Liver (tissue), 9 donors: ENCODE results near the gene MAGI1. TPM values are rescaled to one million over a fixed set of nuclear protein-coding genes. Genes with fewer than 3 reads are reported as not detected.

ENCODE experiments used
- DNase-seq: peaks from one replicate; pipeline ENCODE4 v3.0.0-alpha.2; 2017; ENCODE audit warnings: low spot score
- H3K27ac ChIP-seq, 2 donors: one replicate each; pipeline ENCODE4 v1.7.0; 2013; ENCODE audit warnings: inconsistent platforms in 2 of 2, low read length in 2 of 2, control low read depth in 1 of 2, low read depth in 1 of 2, mild to moderate bottlenecking in 1 of 2
- H3K27me3 ChIP-seq, 4 donors: one replicate each; pipeline versions ENCODE4 v1.6.1 to v1.7.0; 2013; ENCODE audit warnings: low read length in 3 of 4, inconsistent platforms in 1 of 4, mild to moderate bottlenecking in 1 of 4, moderate library complexity in 1 of 4; ENCODE audit not compliant: control insufficient read depth in 4 of 4, insufficient read depth in 4 of 4
- H3K36me3 ChIP-seq, 4 donors: one replicate each; pipeline versions ENCODE4 v1.6.1 to v1.7.0; 2013; ENCODE audit warnings: low read length in 3 of 4, mild to moderate bottlenecking in 3 of 4, low read depth in 1 of 4, moderate library complexity in 1 of 4; ENCODE audit not compliant: control insufficient read depth in 4 of 4, insufficient read depth in 3 of 4
- H3K4me1 ChIP-seq, 4 donors: one replicate each; pipeline versions ENCODE4 v1.6.1 to v1.7.0; 2013; ENCODE audit warnings: low read length in 3 of 4, mild to moderate bottlenecking in 3 of 4, moderate library complexity in 1 of 4; ENCODE audit not compliant: control insufficient read depth in 4 of 4, insufficient read depth in 4 of 4
- H3K4me3 ChIP-seq, 3 donors: one replicate each; pipeline versions ENCODE4 v1.6.1 to v1.7.0; 2013; ENCODE audit warnings: low read length in 3 of 3, control low read depth in 1 of 3, low read depth in 1 of 3, mild to moderate bottlenecking in 1 of 3
- H3K9ac ChIP-seq, 2 donors: one replicate each; pipeline ENCODE4 v1.7.0; 2013; ENCODE audit warnings: low read length in 2 of 2, mild to moderate bottlenecking in 2 of 2, moderate library complexity in 2 of 2, control low read depth in 1 of 2, low read depth in 1 of 2
- H3K9me3 ChIP-seq, 4 donors: one replicate each; pipeline versions ENCODE4 v1.6.1 to v1.7.0; 2013; ENCODE audit warnings: low read length in 3 of 4; ENCODE audit not compliant: control insufficient read depth in 4 of 4
- EGR1 ChIP-seq, 2 donors: IDR thresholded peaks; 2 replicates each; pipeline ENCODE4 v1.6.1; 2016 to 2018; ENCODE audit warnings: antibody characterized with exemption in 2 of 2, low read depth in 2 of 2
- FOXA1 ChIP-seq: IDR thresholded peaks from 2 replicates; pipeline ENCODE4 v1.6.1; 2016; ENCODE audit warnings: antibody characterized with exemption
- GABPA ChIP-seq, 2 donors: IDR thresholded peaks in 1 of 2; conservative IDR thresholded peaks in 1 of 2; 2 replicates each; pipeline ENCODE4 v1.6.1; 2016; ENCODE audit warnings: antibody characterized with exemption in 2 of 2, mild to moderate bottlenecking in 1 of 2, moderate library complexity in 1 of 2
- HNF4A ChIP-seq, 2 donors: conservative IDR thresholded peaks; 2 replicates each; pipeline ENCODE4 v1.6.1; 2016; ENCODE audit warnings: antibody characterized with exemption in 2 of 2, mild to moderate bottlenecking in 2 of 2
- HNF4G ChIP-seq: IDR thresholded peaks from 2 replicates; pipeline ENCODE4 v1.6.1; 2016; ENCODE audit warnings: antibody characterized with exemption
- JUND ChIP-seq, 2 donors: IDR thresholded peaks; 2 replicates each; pipeline ENCODE4 v1.6.1; 2016; ENCODE audit warnings: antibody characterized with exemption in 2 of 2
- NR2F2 ChIP-seq: IDR thresholded peaks from 2 replicates; pipeline ENCODE4 v1.6.1; 2016; ENCODE audit warnings: antibody characterized with exemption
- RAD21 ChIP-seq, 2 donors: IDR thresholded peaks; 2 replicates each; pipeline ENCODE4 v1.6.1; 2016; ENCODE audit warnings: antibody characterized with exemption in 2 of 2, mild to moderate bottlenecking in 2 of 2
- REST ChIP-seq: IDR thresholded peaks from 2 replicates; pipeline ENCODE4 v1.6.1; 2016; ENCODE audit warnings: antibody characterized with exemption, mild to moderate bottlenecking
- RXRA ChIP-seq, 2 donors: IDR thresholded peaks; 2 replicates each; pipeline ENCODE4 v1.6.1; 2017 to 2018; ENCODE audit warnings: antibody characterized with exemption in 2 of 2, mild to moderate bottlenecking in 1 of 2
- SP1 ChIP-seq: IDR thresholded peaks from 2 replicates; pipeline ENCODE4 v1.6.1; 2018; ENCODE audit warnings: antibody characterized with exemption, mild to moderate bottlenecking
- TAF1 ChIP-seq: conservative IDR thresholded peaks from 2 replicates; pipeline ENCODE4 v1.6.1; 2016; ENCODE audit warnings: antibody characterized with exemption, mild to moderate bottlenecking
- YY1 ChIP-seq: IDR thresholded peaks from 2 replicates; pipeline ENCODE4 v1.6.1; 2016; ENCODE audit warnings: antibody characterized with exemption, mild to moderate bottlenecking
- WGBS: extraction: QIAGEN DNeasy Blood & Tissue Kit; methylation state at CpG from one replicate; pipeline ENCODE4 v1.1.7; 2013; 5-methylcytosine and 5-hydroxymethylcytosine counted together
- polyA plus RNA-seq, 2 donors: library from polyadenylated mRNA; stranded (reverse) in 1 of 2; unstranded in 1 of 2; fragments of 200-250 nt in 1 of 2; fragments of >200 nt in 1 of 2; fragmentation: Nextera tagmentation in 1 of 2; extraction: Ambion mirVana in 1 of 2; gene quantifications; one replicate each; pipeline versions ENCODE4 v1.2.1 to v1.2.3, GENCODE V29; 2013 to 2015
- total RNA-seq, 2 donors: library from RNA; depleted of rRNA; stranded (reverse); fragments of >200 nt; gene quantifications; one replicate each; pipeline ENCODE4 v1.2.3, GENCODE V29; 2014
- TF ChIP-seq, protein P1 (sequence below): fragments of 150-350 bp; IDR thresholded peaks from 2 replicates; pipeline ENCODE4 v1.5.1; 2017; ENCODE audit warnings: improper control_type of control experiment, low read depth, low read length; ENCODE audit not compliant: missing input control
- TF ChIP-seq, protein P2 (sequence below): IDR thresholded peaks from 2 replicates; pipeline ENCODE4 v1.6.1; 2016; ENCODE audit warnings: antibody characterized with exemption
- TF ChIP-seq, protein P3 (sequence below): IDR thresholded peaks from 2 replicates; pipeline ENCODE4 v1.6.1; 2016; ENCODE audit warnings: antibody characterized with exemption
- donor health status: healthy.
- donor health status: healthy.
- donor health status: healthy.
- donor health status: healthy.
- donor health status: healthy.

MAGI1 gene
- total and polyA plus RNA-seq, 4 donors, result 9.6 to 68.8 (median 14.0) TPM

DNA sequence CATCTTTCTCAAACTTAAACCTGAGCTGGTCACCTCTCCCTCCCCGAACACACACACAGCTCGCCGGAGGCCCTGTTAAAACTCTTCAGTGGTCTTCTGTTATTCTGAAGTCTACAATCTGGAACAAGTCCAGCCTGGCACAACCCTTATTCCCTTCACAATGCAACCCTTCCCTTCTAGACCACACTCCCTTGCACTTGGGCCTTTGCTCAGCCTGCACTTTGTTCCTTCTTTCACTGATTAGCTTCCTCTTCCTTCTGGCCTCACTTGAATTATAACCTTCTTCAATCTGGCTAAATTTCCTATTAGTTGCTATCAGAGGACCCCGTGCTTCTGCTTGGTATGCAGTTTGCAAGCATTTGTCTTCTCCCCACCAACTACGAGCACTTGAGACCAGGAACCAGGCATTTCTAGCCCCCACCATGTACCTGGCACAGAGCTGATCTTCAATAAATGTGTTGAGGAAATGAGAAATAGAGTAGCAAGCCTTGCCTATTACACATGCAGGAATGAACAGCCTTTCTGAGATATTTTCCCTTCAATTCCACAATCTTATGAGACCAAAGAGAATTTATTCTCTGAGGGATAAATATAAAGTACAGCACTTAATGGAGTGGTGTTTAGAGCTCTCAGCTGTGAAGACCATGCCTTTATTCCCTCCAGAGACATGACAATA, 687.8 kb downstream of the MAGI1 start:
- H3K4me3 ChIP-seq, result no peak overlapping the region
- 77% methylated on average over 5 of the region's 5 CpGs for WGBS
- TF ChIP-seq REST, result no peak
- TF ChIP-seq NR2F2, result no peak
- no peak for TF ChIP-seq HNF4G
- TF ChIP-seq TAF1, result no peak
- TF ChIP-seq, protein P1, sequence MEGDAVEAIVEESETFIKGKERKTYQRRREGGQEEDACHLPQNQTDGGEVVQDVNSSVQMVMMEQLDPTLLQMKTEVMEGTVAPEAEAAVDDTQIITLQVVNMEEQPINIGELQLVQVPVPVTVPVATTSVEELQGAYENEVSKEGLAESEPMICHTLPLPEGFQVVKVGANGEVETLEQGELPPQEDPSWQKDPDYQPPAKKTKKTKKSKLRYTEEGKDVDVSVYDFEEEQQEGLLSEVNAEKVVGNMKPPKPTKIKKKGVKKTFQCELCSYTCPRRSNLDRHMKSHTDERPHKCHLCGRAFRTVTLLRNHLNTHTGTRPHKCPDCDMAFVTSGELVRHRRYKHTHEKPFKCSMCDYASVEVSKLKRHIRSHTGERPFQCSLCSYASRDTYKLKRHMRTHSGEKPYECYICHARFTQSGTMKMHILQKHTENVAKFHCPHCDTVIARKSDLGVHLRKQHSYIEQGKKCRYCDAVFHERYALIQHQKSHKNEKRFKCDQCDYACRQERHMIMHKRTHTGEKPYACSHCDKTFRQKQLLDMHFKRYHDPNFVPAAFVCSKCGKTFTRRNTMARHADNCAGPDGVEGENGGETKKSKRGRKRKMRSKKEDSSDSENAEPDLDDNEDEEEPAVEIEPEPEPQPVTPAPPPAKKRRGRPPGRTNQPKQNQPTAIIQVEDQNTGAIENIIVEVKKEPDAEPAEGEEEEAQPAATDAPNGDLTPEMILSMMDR, result no peak
- no peak for TF ChIP-seq RAD21 (IDR thresholded peaks at IDR 0.05)
- TF ChIP-seq RXRA (IDR thresholded peaks at IDR 0.05), result no peak
- TF ChIP-seq, protein P2, sequence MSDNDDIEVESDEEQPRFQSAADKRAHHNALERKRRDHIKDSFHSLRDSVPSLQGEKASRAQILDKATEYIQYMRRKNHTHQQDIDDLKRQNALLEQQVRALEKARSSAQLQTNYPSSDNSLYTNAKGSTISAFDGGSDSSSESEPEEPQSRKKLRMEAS, result no peak
- TF ChIP-seq HNF4A (conservative IDR thresholded peaks at IDR 0.05), result no peak
- TF ChIP-seq YY1, result no peak
- no peaks in the 10 kb centered on the region for H3K27me3 ChIP-seq
- no peak for DNase-seq
- H3K9me3 ChIP-seq, result no peaks in the 10 kb centered on the region
- no peak overlapping the region for H3K27ac ChIP-seq
- no peak overlapping the region for H3K9ac ChIP-seq
- H3K4me1 ChIP-seq, result no peaks in the 10 kb centered on the region
- no peaks in the 10 kb centered on the region for H3K36me3 ChIP-seq

DNA sequence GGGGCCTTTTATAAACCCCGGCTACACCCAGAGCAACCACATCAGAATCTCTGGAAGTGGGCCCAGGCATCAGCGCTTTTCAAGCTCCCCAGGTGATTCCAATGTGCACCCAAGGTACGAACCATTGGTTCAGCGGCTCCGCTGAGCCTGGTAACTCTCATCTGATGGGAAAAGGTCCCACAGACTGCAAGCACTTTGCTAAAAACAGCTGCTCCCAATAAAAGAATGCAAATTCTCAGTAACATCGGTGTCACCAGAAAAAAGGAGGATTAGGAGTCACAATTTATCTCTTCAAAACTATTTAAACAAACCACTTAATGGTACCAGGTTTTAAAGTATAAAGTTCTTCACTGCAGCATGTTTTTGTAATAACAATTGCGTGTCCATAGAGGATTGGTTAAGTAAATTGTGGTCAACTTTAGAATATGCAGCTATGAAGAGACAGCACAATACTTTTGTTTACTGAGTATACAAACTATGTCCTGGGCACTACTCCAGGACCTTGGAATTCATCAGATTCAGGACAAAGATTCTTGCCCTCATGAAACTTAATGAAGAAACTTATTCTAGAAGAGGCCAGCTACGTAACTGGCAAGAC, 690.2 kb downstream of the MAGI1 start:
- 90% methylated on average over 8 of the region's 8 CpGs for WGBS
- no peak for DNase-seq
- H3K9me3 ChIP-seq, result no peaks in the 10 kb centered on the region
- TF ChIP-seq, protein P2, result no peak
- TF ChIP-seq, protein P1, result no peak
- no peak for TF ChIP-seq SP1
- TF ChIP-seq, protein P3, sequence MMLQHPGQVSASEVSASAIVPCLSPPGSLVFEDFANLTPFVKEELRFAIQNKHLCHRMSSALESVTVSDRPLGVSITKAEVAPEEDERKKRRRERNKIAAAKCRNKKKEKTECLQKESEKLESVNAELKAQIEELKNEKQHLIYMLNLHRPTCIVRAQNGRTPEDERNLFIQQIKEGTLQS, result no peak
- no peak for TF ChIP-seq YY1
- no peak for TF ChIP-seq GABPA (IDR thresholded peaks at IDR 0.05 in 1 of 2, conservative IDR thresholded peaks at IDR 0.05 in 1 of 2)
- no peak for TF ChIP-seq TAF1
- TF ChIP-seq RXRA (IDR thresholded peaks at IDR 0.05), result no peak
- TF ChIP-seq HNF4A (conservative IDR thresholded peaks at IDR 0.05), result no peak
- no peak for TF ChIP-seq HNF4G
- no peak for TF ChIP-seq EGR1 (IDR thresholded peaks at IDR 0.05; ENCODE audit: low read depth in 2 of 2)
- no peak for TF ChIP-seq NR2F2
- no peak for TF ChIP-seq JUND (IDR thresholded peaks at IDR 0.05)
- no peak for TF ChIP-seq REST
- no peak for TF ChIP-seq RAD21 (IDR thresholded peaks at IDR 0.05)
- no peak for TF ChIP-seq FOXA1

More for the DNA sequence above, 690.2 kb downstream of the MAGI1 start:
- Histone ChIP-seq H3K36me3 (no peaks in the 10 kb centered on the region), H3K9ac (no peak overlapping the region), H3K27me3 (no peaks in the 10 kb centered on the region), H3K4me3 (no peak overlapping the region), H3K4me1 (no peaks in the 10 kb centered on the region), H3K27ac (no peak overlapping the region)
